Cardiac muscle cell (in vitro differentiated cells and primary cell): Measurements from ENCODE around the gene CIBAR2. TPM values are rescaled to one million over a fixed set of nuclear protein-coding genes. Genes with fewer than 3 reads are reported as not detected.

Source experiments
- DNase-seq, 2 donors: peaks; one replicate each; pipeline versions ENCODE4 v3.0.0 to v3.0.0-alpha.2; 2010 to 2017; ENCODE audit warnings: low read depth in 1 of 2, low spot score in 1 of 2
- H3K27ac ChIP-seq: fragments of 200-600 bp; sonication (generic); 2 replicates; pipeline ENCODE4 v1.5.1; 2016
- H3K27me3 ChIP-seq: fragments of 200-600 bp; sonication (generic); 2 replicates; pipeline ENCODE4 v1.6.0; 2016; ENCODE audit warnings: control low read depth
- H3K36me3 ChIP-seq: fragments of 200-600 bp; sonication (generic); 2 replicates; pipeline ENCODE4 v1.5.1; 2016; ENCODE audit warnings: control low read depth
- H3K4me1 ChIP-seq: fragments of 200-600 bp; sonication (generic); 2 replicates; pipeline ENCODE4 v1.8.1; 2017; ENCODE audit warnings: low read depth, mild to moderate bottlenecking, mixed run types
- H3K4me3 ChIP-seq: fragments of 200-600 bp; sonication (generic); 2 replicates; pipeline ENCODE4 v1.5.1; 2016; ENCODE audit warnings: mild to moderate bottlenecking
- H3K9me3 ChIP-seq: fragments of 200-600 bp; sonication (generic); 2 replicates; pipeline ENCODE4 v1.5.1; 2017; ENCODE audit warnings: low read depth, mild to moderate bottlenecking, control low read depth
- CTCF ChIP-seq: IDR thresholded peaks from 2 replicates; pipeline ENCODE4 v1.5.1; 2012; ENCODE audit warnings: low read depth, mild to moderate bottlenecking, low read length
- polyA plus RNA-seq: library from polyadenylated mRNA; unstranded; fragments of >200 nt; fragmentation: Nextera tagmentation; extraction: Ambion mirVana; gene quantifications from 2 replicates; pipeline ENCODE4 v1.2.1, GENCODE V29; 2016
- total RNA-seq: library from RNA; depleted of rRNA; stranded (reverse); fragments of >200 nt; gene quantifications from 2 replicates; pipeline ENCODE4 v1.2.3, GENCODE V29; 2016

Gene CIBAR2
- total and polyA plus RNA-seq, 2 experiments from 2014 or later = not detected

GRCh38 chr16:85067426-85067825 lies 44.8 kb downstream of the CIBAR2 start:
- no peak overlapping the region for H3K27ac ChIP-seq
- no peak for DNase-seq
- H3K4me1 ChIP-seq = peaks cover 10% of the 10 kb centered on the region
- H3K36me3 ChIP-seq = no peaks in the 10 kb centered on the region
- no peaks in the 10 kb centered on the region for H3K9me3 ChIP-seq
- no peak overlapping the region for H3K4me3 ChIP-seq
- TF ChIP-seq CTCF = no peak
- no peaks in the 10 kb centered on the region for H3K27me3 ChIP-seq

- Histone ChIP-seq H3K9me3 (no peaks in the 10 kb centered on the region), H3K4me1 (peaks cover 14% of the 10 kb centered on the region), H3K27ac (no peak overlapping the region), H3K27me3 (no peaks in the 10 kb centered on the region), H3K4me3 (no peak overlapping the region), H3K36me3 (no peaks in the 10 kb centered on the region)
- no peak for TF ChIP-seq CTCF
- DNase-seq = no peak
Observed at GRCh38 chr16:85067024-85067423, 45.2 kb downstream of the CIBAR2 start.

- Histone ChIP-seq H3K4me3 (no peak overlapping the region), H3K27ac (no peak overlapping the region), H3K4me1 (peaks cover 20% of the 10 kb centered on the region), H3K36me3 (no peaks in the 10 kb centered on the region), H3K27me3 (no peaks in the 10 kb centered on the region), H3K9me3 (no peaks in the 10 kb centered on the region)
- no peak for DNase-seq
- TF ChIP-seq CTCF = no peak
Observed at GRCh38 chr16:85066346-85066885, 45.9 kb downstream of the CIBAR2 start.

- Histone ChIP-seq H3K27ac (no peak overlapping the region), H3K9me3 (no peaks in the 10 kb centered on the region), H3K4me1 (peaks cover 22% of the 10 kb centered on the region), H3K27me3 (no peaks in the 10 kb centered on the region), H3K4me3 (no peak overlapping the region), H3K36me3 (no peaks in the 10 kb centered on the region)
- no peak for DNase-seq
- TF ChIP-seq CTCF = no peak
Observed at GRCh38 chr16:85065099-85065498, 47.2 kb downstream of the CIBAR2 start.

GRCh38 chr16:85064186-85064585 lies 48.1 kb downstream of the CIBAR2 start:
- no peak overlapping the region for H3K4me3 ChIP-seq
- no peak for DNase-seq
- H3K27ac ChIP-seq = no peak overlapping the region
- H3K9me3 ChIP-seq = no peaks in the 10 kb centered on the region
- peaks cover 28% of the 10 kb centered on the region for H3K4me1 ChIP-seq
- no peak for TF ChIP-seq CTCF
- H3K27me3 ChIP-seq = no peaks in the 10 kb centered on the region
- no peaks in the 10 kb centered on the region for H3K36me3 ChIP-seq

GRCh38 chr16:85062845-85063244 lies 49.4 kb downstream of the CIBAR2 start:
- H3K36me3 ChIP-seq = no peaks in the 10 kb centered on the region
- H3K27me3 ChIP-seq = no peaks in the 10 kb centered on the region
- no peak for TF ChIP-seq CTCF
- H3K4me3 ChIP-seq = no peak overlapping the region
- DNase-seq = no peak
- H3K27ac ChIP-seq = no peak overlapping the region
- peaks cover 35% of the 10 kb centered on the region for H3K4me1 ChIP-seq
- no peaks in the 10 kb centered on the region for H3K9me3 ChIP-seq
